Nephron progenitor cell (in vitro differentiated cells): ENCODE results near the gene TMEM59.
A peak's percentile ranks its signal among the peaks of the same experiment; 100 is the strongest.

Experiments
- DNase-seq: peaks from one replicate; pipeline ENCODE4 v3.0.0; 2021
- H3K27ac Mint-ChIP-seq: 2 replicates; pipeline ENCODE4 v1.8.0; 2021; ENCODE audit warnings: mild to moderate bottlenecking, moderate library complexity, mixed read lengths
- H3K27me3 Mint-ChIP-seq: 2 replicates; pipeline ENCODE4 v1.8.0; 2021; ENCODE audit warnings: mild to moderate bottlenecking, low read depth, mixed read lengths; ENCODE audit not compliant: poor library complexity
- H3K36me3 Mint-ChIP-seq: 2 replicates; pipeline ENCODE4 v1.8.0; 2021; ENCODE audit warnings: low read depth, mixed read lengths
- H3K4me1 Mint-ChIP-seq: 2 replicates; pipeline ENCODE4 v1.8.0; 2021; ENCODE audit warnings: mixed read lengths
- H3K4me3 Mint-ChIP-seq: 2 replicates; pipeline ENCODE4 v1.8.0; 2021; ENCODE audit warnings: mild to moderate bottlenecking, moderate library complexity, mixed read lengths
- H3K9me3 Mint-ChIP-seq: 2 replicates; pipeline ENCODE4 v1.8.0; 2021; ENCODE audit warnings: mild to moderate bottlenecking, moderate library complexity, mixed read lengths
- CTCF ChIP-seq: fragments of 200-600 bp; sonication (generic); IDR thresholded peaks from 2 replicates; pipeline ENCODE4 v1.5.0; 2021; ENCODE audit warnings: antibody characterized with exemption

Gene TMEM59

GRCh38 chr1:54084794-54085193 lies 31.8 kb upstream of the TMEM59 start:
- H3K27ac Mint-ChIP-seq = no peak overlapping the region
- peaks cover 9% of the 10 kb centered on the region for H3K4me1 Mint-ChIP-seq
- no peaks in the 10 kb centered on the region for H3K27me3 Mint-ChIP-seq
- no peak overlapping the region for H3K4me3 Mint-ChIP-seq
- TF ChIP-seq CTCF = no peak
- no peaks in the 10 kb centered on the region for H3K9me3 Mint-ChIP-seq
- no peaks in the 10 kb centered on the region for H3K36me3 Mint-ChIP-seq
- DNase-seq = no peak

DNA sequence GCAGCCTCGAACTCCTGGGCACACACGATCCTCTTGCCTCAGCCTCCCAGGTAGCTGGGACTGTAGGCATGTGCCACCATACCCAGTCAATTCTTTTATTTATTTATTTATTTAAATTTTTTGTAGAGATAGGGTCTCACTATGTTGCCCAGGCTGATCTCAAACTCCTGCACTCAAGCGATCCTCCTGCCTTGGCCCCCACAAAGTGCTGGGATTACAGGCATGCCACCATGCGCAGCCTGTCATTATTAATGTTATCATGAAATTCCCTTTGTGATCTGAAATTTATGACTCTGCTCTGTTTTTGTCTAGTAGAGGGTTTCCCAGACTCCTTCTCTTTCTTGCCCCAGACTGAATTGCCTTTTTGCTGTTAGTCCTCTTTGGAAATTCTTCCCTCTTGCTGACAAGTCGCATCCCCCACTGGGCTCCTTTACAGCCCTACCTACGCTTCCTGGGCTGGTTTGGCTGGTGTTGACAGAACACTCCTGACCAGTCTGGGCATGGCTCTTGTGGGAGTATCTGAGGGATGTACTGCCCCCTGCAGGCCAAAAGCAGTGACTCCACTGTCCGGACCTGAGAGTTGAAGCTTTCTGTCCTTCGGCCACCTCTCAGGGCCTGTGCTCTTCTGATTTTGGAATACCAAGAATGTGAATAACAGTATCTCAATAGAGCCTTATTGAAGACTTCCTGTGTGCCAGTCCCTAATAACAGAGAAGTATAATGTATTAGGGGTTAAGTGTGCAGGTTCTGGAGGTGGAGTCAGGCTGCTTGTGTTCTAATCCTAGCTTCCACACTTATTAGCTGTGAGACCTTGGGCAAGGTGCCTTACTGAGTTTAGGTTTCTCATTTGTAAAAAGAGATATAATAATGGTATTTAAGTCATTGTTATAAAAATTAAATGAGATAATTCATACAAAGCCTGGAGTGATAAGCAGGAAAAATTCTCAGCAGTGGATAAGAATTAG lies 28.6 kb upstream of the TMEM59 start:
- peak; percentile 75 for TF ChIP-seq CTCF
- no peak overlapping the region for H3K4me3 Mint-ChIP-seq
- H3K27me3 Mint-ChIP-seq = no peaks in the 10 kb centered on the region
- no peak overlapping the region for H3K27ac Mint-ChIP-seq
- peaks cover 9% of the 10 kb centered on the region for H3K4me1 Mint-ChIP-seq
- no peaks in the 10 kb centered on the region for H3K9me3 Mint-ChIP-seq
- DNase-seq = peak; percentile 78
- no peaks in the 10 kb centered on the region for H3K36me3 Mint-ChIP-seq

DNA sequence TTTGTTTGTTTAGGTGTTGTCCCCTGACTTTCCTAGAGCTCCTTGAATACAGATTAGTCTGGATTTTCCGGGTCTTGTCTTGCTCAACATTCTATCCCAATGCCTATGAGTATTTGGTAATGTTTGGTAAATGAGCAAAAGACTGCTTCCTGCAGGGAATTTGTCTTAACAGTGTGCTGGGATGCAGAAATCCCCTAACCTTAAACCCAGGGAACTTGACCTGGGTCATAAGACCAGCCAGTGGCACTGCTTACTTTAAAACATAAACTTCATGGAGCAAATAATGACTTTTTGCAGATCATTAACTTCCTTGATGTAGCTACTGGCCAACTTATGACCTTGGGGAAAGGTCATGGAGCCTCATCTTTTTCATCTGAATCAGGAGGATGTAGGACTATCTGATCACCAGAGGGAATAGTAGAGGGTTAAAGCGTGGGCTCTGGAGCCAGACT lies 27.6 kb upstream of the TMEM59 start:
- TF ChIP-seq CTCF = no peak
- DNase-seq = no peak
- Mint-ChIP-seq H3K27me3 (no peaks in the 10 kb centered on the region), H3K36me3 (peaks cover 4% of the 10 kb centered on the region), H3K4me1 (peaks cover 9% of the 10 kb centered on the region), H3K9me3 (no peaks in the 10 kb centered on the region), H3K4me3 (no peak overlapping the region), H3K27ac (no peak overlapping the region)

- Mint-ChIP-seq H3K27me3 (no peaks in the 10 kb centered on the region), H3K4me3 (no peak overlapping the region), H3K4me1 (peaks cover 9% of the 10 kb centered on the region), H3K9me3 (no peaks in the 10 kb centered on the region), H3K36me3 (peaks cover 4% of the 10 kb centered on the region), H3K27ac (no peak overlapping the region)
- DNase-seq = no peak
- TF ChIP-seq CTCF = no peak
Observed at GRCh38 chr1:54077359-54077758, 24.4 kb upstream of the TMEM59 start.

- TF ChIP-seq CTCF = peak; percentile 47
- Mint-ChIP-seq H3K4me3 (no peak overlapping the region), H3K36me3 (peaks cover 12% of the 10 kb centered on the region), H3K4me1 (no peaks in the 10 kb centered on the region), H3K27me3 (peaks cover 3% of the 10 kb centered on the region), H3K27ac (no peak overlapping the region), H3K9me3 (peaks cover 11% of the 10 kb centered on the region)
- no peak for DNase-seq
Observed at GRCh38 chr1:54070171-54070837, 17.3 kb upstream of the TMEM59 start.
